Mononuclear cell (primary cell): ENCODE measurements around the gene POU4F2. TPM values are rescaled to one million over a fixed set of nuclear protein-coding genes. Genes with fewer than 3 reads are reported as not detected.

Experiments used
- H3K27me3 ChIP-seq: 2 replicates; pipeline ENCODE4 v1.6.0; 2011; ENCODE audit warnings: low read length, control low read depth; ENCODE audit not compliant: insufficient read depth
- H3K4me1 ChIP-seq: 2 replicates; pipeline ENCODE4 v1.5.1; 2011; ENCODE audit warnings: mild to moderate bottlenecking, low read length, control low read depth; ENCODE audit not compliant: insufficient read depth
- H3K4me3 ChIP-seq: 2 replicates; pipeline ENCODE4 v1.5.1; 2011; ENCODE audit warnings: mild to moderate bottlenecking, low read length, moderate library complexity
- H3K9me3 ChIP-seq: 2 replicates; pipeline ENCODE4 v1.5.1; 2011; ENCODE audit warnings: low read depth, mild to moderate bottlenecking, control low read depth, low read length
- total RNA-seq: library from RNA; depleted of rRNA; stranded (reverse); fragments of >200 nt; gene quantifications from one replicate; pipeline ENCODE4 v1.2.3, GENCODE V29; 2012

Gene POU4F2, protein sequence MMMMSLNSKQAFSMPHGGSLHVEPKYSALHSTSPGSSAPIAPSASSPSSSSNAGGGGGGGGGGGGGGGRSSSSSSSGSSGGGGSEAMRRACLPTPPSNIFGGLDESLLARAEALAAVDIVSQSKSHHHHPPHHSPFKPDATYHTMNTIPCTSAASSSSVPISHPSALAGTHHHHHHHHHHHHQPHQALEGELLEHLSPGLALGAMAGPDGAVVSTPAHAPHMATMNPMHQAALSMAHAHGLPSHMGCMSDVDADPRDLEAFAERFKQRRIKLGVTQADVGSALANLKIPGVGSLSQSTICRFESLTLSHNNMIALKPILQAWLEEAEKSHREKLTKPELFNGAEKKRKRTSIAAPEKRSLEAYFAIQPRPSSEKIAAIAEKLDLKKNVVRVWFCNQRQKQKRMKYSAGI
- total RNA-seq, result not detected

DNA sequence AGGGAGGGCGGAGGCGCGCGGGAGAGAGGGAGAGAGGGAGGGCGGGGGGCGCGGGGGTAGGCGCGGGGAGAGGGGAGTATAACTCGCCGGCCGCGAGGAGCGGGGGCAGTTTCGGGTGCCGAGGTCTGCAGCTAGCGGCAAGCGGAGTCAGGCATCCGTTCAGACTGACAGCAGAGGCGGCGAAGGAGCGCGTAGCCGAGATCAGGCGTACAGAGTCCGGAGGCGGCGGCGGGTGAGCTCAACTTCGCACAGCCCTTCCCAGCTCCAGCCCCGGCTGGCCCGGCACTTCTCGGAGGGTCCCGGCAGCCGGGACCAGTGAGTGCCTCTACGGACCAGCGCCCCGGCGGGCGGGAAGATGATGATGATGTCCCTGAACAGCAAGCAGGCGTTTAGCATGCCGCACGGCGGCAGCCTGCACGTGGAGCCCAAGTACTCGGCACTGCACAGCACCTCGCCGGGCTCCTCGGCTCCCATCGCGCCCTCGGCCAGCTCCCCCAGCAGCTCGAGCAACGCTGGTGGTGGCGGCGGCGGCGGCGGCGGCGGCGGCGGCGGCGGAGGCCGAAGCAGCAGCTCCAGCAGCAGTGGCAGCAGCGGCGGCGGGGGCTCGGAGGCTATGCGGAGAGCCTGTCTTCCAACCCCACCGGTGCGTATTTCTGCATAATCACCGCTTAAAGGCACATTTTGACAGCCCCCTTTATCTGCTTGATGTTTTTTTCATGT is at the start of gene POU4F2:
TSS of gene POU4F2 (plus strand) at position 108 of the 720 bp plus-strand sequence. CDS start at position 356, 248 bp downstream.
- Histone ChIP-seq H3K4me1 (no peaks in the 10 kb centered on the region), H3K4me3 (no peak within 1 kb of the TSS), H3K9me3 (no peaks in the 10 kb centered on the region), H3K27me3 (peaks cover 93% of the 10 kb centered on the region)

DNA sequence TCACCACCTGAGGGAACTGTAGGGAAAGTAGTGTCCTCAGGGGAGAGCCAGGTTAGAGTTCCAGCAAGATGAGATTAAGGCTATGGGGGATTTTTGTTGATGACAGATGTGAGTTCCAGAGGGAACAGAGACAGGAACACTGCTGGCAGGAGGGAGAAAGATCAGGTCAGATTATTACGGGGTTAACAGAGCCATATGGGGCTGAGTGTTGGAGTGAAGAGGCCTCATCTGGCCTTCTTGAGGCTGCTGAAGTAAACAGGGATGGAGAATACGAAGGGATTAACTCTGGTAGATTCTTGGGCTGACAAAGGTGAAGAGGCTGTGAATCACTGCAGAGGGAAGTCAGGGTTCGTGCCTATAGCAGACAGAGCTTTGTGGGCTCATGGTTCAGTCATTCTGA is 47.9 kb upstream of the POU4F2 start:
- peaks cover 11% of the 10 kb centered on the region for H3K4me1 ChIP-seq
- no peaks in the 10 kb centered on the region for H3K9me3 ChIP-seq
- H3K4me3 ChIP-seq, result no peak overlapping the region

DNA sequence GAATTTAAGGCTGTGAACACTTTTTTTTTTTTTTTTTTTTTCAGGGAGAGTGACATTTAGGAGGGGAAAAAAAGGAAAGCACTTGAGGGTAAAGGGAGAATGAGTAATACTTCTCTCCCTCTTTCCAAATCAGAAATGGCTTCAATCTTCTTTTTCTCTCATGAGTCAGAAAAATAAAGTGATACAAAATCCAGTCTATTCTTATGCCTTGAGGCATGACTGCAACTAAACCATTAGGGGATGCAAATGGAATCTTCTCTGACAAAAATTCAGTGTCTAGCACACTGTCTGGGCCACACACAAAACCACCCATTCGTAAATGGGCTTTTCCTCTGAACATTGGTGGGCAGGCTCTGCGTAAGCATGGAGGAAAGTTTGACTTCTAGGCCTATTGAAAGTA is 46.7 kb upstream of the POU4F2 start:
- no peaks in the 10 kb centered on the region for H3K9me3 ChIP-seq
- H3K4me3 ChIP-seq, result no peak overlapping the region
- no peaks in the 10 kb centered on the region for H3K27me3 ChIP-seq
- peaks cover 1% of the 10 kb centered on the region for H3K4me1 ChIP-seq

More for the DNA sequence above, 47.9 kb upstream of the POU4F2 start:
- no peaks in the 10 kb centered on the region for H3K27me3 ChIP-seq

DNA sequence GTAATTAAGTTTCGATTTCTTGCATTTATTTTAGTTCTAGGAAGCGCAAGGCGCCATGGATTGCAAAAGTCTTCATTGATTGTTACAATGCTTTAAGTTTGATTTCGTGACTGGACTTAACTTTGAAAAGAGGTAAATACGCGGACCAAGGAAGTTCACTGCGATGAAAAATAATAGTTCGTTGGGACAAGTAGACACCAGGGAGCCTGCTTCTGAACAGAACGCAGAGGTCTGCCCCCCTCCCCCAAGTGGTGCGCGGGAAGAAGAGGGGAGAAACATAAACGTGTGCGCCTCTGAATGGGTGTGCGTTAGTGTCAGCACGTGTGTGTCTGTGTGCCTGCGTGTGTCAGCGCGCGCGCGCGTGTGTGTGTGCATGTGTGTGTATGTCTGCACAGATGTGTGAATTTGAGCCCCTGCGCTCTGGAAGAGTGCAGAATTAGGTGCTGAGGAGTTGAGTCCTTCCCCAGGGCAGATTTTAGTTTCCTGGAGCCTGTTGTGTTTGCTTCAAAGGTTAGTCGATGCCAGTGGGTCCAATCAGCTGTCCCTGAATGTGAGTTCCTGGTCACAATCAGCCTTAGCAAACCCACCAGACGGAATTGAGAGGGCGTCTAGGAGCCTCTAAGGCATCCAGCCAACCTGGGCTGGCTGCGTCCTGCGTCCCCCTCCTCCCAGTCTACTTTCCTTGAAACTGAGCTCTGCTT is 5.8 kb upstream of the POU4F2 start:
- no peaks in the 10 kb centered on the region for H3K9me3 ChIP-seq
- no peaks in the 10 kb centered on the region for H3K4me1 ChIP-seq
- no peak overlapping the region for H3K4me3 ChIP-seq
- peaks cover 70% of the 10 kb centered on the region for H3K27me3 ChIP-seq

DNA sequence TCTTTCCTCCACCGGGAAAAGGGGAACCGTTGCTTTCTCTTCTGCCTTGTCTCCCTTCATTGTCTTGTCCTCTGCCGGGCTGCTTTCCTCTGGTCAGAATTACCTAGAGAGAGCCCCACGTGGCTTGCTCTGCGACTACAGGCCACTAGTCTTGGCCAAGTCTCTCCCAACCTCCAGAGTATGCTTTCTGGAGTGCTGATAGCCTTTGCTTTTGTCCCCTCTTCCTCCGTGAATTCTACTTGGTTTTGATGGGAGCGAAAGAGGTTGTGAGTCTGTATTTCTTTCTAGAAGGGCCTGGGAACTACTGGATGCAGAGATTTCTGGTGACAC is 5.3 kb upstream of the POU4F2 start:
- Histone ChIP-seq H3K27me3 (peaks cover 74% of the 10 kb centered on the region), H3K4me3 (no peak overlapping the region), H3K4me1 (no peaks in the 10 kb centered on the region), H3K9me3 (no peaks in the 10 kb centered on the region)

DNA sequence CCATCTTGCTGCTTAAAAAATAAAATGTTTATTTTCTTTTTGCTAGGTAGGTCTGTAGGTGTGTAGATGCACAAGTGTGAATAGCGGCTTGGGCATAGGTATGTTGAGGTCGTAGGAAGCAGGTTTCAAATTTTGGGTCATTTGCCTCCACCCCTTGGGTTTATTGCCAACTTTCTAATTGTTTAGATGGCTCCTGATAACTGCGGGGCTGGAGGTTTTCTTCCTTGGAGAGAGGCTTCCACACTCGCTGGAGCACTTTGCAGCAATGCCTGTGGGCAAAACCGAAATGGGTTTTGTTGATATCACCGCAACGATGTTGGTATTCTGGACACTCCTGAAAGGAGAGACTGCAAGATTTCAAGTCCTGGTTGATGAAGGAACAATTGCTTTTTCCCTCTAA is 3.9 kb upstream of the POU4F2 start:
- Histone ChIP-seq H3K27me3 (peaks cover 83% of the 10 kb centered on the region), H3K4me3 (no peak overlapping the region), H3K4me1 (no peaks in the 10 kb centered on the region), H3K9me3 (no peaks in the 10 kb centered on the region)

DNA sequence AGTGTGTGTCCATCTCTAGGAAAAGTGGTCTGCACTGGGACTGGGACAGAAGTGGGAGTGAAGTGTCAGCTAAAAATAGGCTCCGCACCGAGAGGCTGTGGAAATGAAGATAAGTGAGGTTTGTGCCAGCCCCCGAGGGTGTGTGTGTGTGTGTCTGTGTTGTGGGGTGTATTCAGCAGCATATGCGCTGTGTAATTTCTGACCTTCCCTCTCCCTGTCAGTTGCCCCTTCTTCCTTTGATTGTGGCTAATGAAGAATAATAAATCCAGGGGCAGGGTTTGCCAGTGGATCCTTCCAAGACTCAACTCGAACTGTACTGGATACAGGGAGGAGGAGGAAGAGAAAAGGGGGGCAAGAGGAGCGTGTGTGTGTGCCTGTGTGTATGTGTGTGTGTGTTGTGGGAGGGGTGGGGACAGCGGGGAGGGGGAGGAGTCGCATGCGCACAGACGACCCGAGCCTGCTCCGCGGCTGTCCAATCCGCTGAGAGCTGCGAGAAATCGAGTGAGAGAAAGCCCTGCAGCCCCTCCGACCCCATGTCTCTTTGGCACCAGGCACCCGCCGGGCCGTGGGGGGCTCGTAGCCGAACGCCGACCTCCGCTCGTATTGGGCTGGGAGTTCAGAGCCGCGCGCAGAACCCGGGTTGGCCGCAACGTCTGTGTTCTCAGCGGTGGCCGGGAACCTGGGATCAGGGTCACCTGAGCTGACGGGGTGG is 916 bp upstream of the POU4F2 start:
- H3K9me3 ChIP-seq, result no peaks in the 10 kb centered on the region
- H3K27me3 ChIP-seq, result peaks cover 93% of the 10 kb centered on the region
- H3K4me3 ChIP-seq, result no peak overlapping the region
- H3K4me1 ChIP-seq, result no peaks in the 10 kb centered on the region

DNA sequence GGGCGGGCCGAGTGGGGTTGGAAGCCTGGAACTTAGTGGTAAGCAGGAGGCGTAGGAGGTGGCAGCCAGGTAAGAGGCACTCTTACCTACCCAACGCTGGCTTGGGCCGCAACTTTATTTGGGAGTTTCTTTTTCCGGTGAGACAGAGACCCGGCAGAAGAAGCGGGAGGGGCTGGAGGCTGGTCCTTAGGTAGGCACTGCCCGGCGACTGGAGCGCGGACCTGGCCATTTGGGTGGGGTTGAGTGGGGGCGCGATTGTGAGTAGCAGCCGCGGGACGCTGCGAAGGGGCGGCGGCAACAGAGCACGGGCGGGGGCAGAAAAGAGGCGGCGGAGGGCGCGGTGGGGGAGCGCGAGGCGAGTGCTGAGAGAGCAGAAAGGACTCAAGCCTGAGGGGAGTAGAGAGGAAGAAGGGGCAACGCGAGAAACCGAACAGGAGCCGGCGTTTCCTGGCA is 334 bp upstream of the POU4F2 start:
- H3K4me3 ChIP-seq, result no peak overlapping the region
- peaks cover 93% of the 10 kb centered on the region for H3K27me3 ChIP-seq

DNA sequence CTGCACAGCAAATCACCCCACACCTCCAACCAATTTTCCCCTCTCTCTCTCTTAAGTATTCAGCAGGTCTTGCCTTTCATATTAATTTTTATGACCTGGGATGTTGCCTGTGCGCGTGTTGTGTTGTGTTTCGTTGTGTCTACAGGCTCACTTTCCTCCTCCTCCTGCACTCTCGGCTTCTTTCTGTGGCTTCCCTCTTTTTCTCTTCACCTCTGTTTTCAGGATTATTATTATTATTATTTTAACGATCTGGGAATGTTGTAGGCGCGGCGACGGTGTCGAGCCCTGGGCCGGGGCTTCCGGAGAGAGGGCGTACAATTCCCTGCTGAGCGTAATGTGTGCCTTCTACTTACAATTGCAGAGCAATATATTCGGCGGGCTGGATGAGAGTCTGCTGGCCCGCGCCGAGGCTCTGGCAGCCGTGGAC is 826 bp downstream of the POU4F2 start:
- Histone ChIP-seq H3K4me1 (no peaks in the 10 kb centered on the region), H3K9me3 (no peaks in the 10 kb centered on the region), H3K4me3 (no peak overlapping the region), H3K27me3 (peaks cover 92% of the 10 kb centered on the region)

More for the DNA sequence above, 334 bp upstream of the POU4F2 start:
- H3K9me3 ChIP-seq, result no peaks in the 10 kb centered on the region
- H3K4me1 ChIP-seq, result no peaks in the 10 kb centered on the region

DNA sequence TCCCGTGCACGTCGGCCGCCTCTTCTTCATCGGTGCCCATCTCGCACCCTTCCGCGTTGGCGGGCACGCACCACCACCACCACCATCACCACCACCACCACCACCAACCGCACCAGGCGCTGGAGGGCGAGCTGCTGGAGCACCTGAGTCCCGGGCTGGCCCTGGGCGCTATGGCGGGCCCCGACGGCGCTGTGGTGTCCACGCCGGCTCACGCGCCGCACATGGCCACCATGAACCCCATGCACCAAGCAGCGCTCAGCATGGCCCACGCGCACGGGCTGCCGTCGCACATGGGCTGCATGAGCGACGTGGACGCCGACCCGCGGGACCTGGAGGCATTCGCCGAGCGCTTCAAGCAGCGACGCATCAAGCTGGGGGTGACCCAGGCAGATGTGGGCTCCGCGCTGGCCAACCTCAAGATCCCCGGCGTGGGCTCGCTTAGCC is 1.4 kb downstream of the POU4F2 start:
- H3K27me3 ChIP-seq, result peaks cover 91% of the 10 kb centered on the region

DNA sequence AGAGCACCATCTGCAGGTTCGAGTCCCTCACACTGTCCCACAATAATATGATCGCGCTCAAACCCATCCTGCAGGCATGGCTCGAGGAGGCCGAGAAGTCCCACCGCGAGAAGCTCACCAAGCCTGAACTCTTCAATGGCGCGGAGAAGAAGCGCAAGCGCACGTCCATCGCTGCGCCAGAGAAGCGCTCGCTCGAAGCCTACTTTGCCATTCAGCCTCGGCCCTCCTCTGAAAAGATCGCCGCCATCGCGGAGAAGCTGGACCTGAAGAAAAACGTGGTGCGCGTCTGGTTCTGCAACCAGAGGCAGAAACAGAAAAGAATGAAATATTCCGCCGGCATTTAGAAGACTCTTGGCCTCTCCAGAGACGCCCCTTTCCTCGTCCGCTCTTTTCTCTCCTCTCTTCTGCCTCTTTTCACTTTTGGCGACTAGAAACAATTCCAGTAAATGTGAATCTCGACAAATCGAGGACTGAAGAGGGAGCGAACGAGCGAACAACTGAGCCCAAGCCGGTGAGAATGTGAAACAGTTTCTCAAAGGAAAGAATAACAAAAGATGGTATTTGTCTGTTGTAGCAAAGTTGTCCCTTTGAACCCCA is 1.9 kb downstream of the POU4F2 start:
- Histone ChIP-seq H3K9me3 (no peaks in the 10 kb centered on the region), H3K4me3 (no peak overlapping the region), H3K27me3 (peaks cover 88% of the 10 kb centered on the region), H3K4me1 (no peaks in the 10 kb centered on the region)

More for the DNA sequence above, 1.4 kb downstream of the POU4F2 start:
- H3K4me1 ChIP-seq, result no peaks in the 10 kb centered on the region
- H3K9me3 ChIP-seq, result no peaks in the 10 kb centered on the region
- H3K4me3 ChIP-seq, result no peak overlapping the region

DNA sequence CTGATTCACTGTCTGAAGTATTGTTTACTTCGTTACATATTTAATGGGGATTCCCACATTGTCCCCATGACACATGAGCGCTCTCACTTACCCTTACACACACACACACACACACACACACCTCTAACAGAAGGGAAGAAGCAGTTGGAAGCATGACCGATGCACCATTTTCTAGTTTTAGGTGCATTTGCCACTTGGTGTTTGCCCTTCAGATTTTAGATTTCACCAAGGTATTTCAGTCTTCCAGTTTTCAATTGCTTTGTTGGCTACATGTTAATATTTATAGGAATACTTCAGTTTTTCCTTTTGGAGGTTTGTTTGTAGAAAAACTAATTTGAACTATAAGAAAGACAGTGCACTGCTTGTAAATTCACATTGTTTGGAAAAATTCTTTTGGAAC is 3.1 kb downstream of the POU4F2 start:
- H3K4me1 ChIP-seq, result no peaks in the 10 kb centered on the region
- peaks cover 87% of the 10 kb centered on the region for H3K27me3 ChIP-seq
- no peaks in the 10 kb centered on the region for H3K9me3 ChIP-seq
- no peak overlapping the region for H3K4me3 ChIP-seq

DNA sequence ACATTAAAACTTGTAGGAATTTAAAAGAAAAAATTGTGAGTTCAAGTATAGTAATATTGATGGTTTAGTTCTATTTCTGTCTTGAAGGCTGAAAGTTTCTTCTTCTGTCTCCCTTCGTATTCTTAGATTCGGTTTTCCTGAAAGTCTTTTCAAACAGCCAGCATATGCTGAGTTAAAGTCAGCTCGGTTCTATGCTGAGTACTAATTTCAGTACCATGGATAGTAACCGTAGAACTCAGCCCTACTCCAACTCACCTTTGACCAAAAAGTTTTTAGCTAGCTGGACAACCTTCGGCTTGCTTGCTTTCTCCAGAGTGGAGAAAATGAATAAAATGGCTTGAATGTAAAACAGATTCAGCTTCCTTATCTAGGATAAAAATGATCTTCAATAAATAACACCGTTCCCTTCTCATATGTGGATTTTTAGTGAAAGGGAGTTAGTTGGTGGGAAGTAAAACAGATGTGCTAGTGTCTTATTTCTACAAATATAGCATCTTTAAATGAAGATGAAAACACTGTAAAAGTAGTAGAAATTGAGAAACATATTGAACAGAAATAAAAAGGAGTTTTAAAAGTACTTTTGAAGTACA is 5.2 kb downstream of the POU4F2 start:
- Histone ChIP-seq H3K9me3 (no peaks in the 10 kb centered on the region), H3K27me3 (peaks cover 87% of the 10 kb centered on the region), H3K4me1 (no peaks in the 10 kb centered on the region), H3K4me3 (no peak overlapping the region)

DNA sequence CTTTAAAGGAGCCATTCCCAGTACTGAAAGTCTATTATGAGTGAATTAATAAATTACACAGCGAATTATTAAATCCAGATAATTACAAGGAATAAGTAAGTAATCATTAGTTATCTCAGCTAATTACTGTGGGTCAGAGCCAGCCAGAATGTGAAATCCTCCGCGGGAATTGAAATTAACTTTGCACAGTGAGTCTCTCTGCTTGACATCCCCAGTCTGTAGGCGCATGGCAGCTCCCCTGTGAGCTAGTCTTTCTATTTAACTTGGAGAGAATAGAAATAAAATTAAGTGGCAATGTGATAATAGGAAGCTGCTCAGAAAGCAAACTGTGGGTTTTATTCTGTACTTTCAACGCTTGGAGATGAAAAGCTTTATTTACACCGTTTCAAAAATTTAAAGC is 7.2 kb downstream of the POU4F2 start:
- Histone ChIP-seq H3K4me3 (no peak overlapping the region), H3K27me3 (peaks cover 89% of the 10 kb centered on the region), H3K9me3 (no peaks in the 10 kb centered on the region), H3K4me1 (no peaks in the 10 kb centered on the region)
